NCI-H187 treated with DMSO at 0.1 percent for 48 hours (cell line): ENCODE measurements around the gene SUPT4H1.

Experiments used
- DNase-seq: peaks from one replicate; lab custom pipeline; 2025; lab: John Stamatoyannopoulos, UW

The SUPT4H1 gene

GRCh38 chr17:58317421-58318064, 34.5 kb downstream of the SUPT4H1 start:
- no peak for DNase-seq

- no peak for DNase-seq
These were observed 35.6 kb downstream of the SUPT4H1 start for GRCh38 chr17:58316260-58316960.

GRCh38 chr17:58315750-58316149, 36.3 kb downstream of the SUPT4H1 start:
- DNase-seq: no peak

GRCh38 chr17:58315281-58315711, 36.7 kb downstream of the SUPT4H1 start:
- DNase-seq: no peak

- DNase-seq: no peak
These were observed 37.3 kb downstream of the SUPT4H1 start for GRCh38 chr17:58314706-58315015.

GRCh38 chr17:58313815-58314705, 37.9 kb downstream of the SUPT4H1 start:
- no peak for DNase-seq

- no peak for DNase-seq
These were observed 39.2 kb downstream of the SUPT4H1 start for GRCh38 chr17:58312829-58313228.

- no peak for DNase-seq
These were observed 39.9 kb downstream of the SUPT4H1 start for GRCh38 chr17:58312021-58312630.

- DNase-seq: no peak
These were observed 40.5 kb downstream of the SUPT4H1 start for GRCh38 chr17:58311429-58311894.

GRCh38 chr17:58310511-58311428, 41.2 kb downstream of the SUPT4H1 start:
- no peak for DNase-seq

GRCh38 chr17:58309918-58310259, 42.1 kb downstream of the SUPT4H1 start:
- no peak for DNase-seq

GRCh38 chr17:58308985-58309917, 42.8 kb downstream of the SUPT4H1 start:
- DNase-seq: no peak

- no peak for DNase-seq
These were observed 43.6 kb downstream of the SUPT4H1 start for GRCh38 chr17:58308173-58308984.

- DNase-seq: no peak
These were observed 44.4 kb downstream of the SUPT4H1 start for GRCh38 chr17:58307468-58308172.

GRCh38 chr17:58306131-58306951, 45.7 kb downstream of the SUPT4H1 start:
- no peak for DNase-seq

GRCh38 chr17:58305626-58306025, 46.4 kb downstream of the SUPT4H1 start:
- no peak for DNase-seq

GRCh38 chr17:58304750-58305486, 47.1 kb downstream of the SUPT4H1 start:
- DNase-seq: no peak
